Heart left ventricle (tissue), 13 donors: Measurements from ENCODE around the gene RBM38.

Experiments used
- POLR2A ChIP-seq, 2 donors: fragments of 450-650 bp; IDR thresholded peaks; one replicate each; pipeline ENCODE4 v1.6.1; 2017; ENCODE audit warnings: antibody characterized with exemption in 2 of 2, mild to moderate bottlenecking in 2 of 2, moderate library complexity in 2 of 2
- TF ChIP-seq, protein P1 (sequence below), 12 donors: fragments of 200-600 bp; sonication (generic) in 4 of 12; IDR thresholded peaks; one replicate each; pipeline versions ENCODE4 v1.5.0 to v1.8.0; 2018 to 2022; ENCODE audit warnings: antibody characterized with exemption in 12 of 12, mild to moderate bottlenecking in 5 of 12
- donor health status: ischemic (EF 13 %, LVEDD 7.1; RV severe dilation, severe dysfunction).
- donor health status: DM: no; HTN: yes; CAD: no.
- donor health status: DM: no; HTN: no; CAD: no.
- donor health status: ischemic (EF 25% LVEDD 6.9; RV normal size, moderate dysfunction).
- donor health status: ischemic (EF 25% LVEDD 5.7; RV mildly dilated, moderate dysfunction).
- donor health status: ischemic (EF 35%, LVEDD 5.7; RV mildly dilated, moderate dysfunction).
- donor health status: nonischemic (EF 11% LVEDD 7.7; RV severe dilation, severe dysfunction).
- donor health status: DM: yes; HTN: yes; CAD: no.
- donor health status: PGD.
- donor health status: ischemic (EF 29% LVEDD 5.4; RV normal size, mild dysfunction).
- donor health status: nonischemic (EF 23%, LVEDD 6.1; RV moderate dilation, normal function).

DNA sequence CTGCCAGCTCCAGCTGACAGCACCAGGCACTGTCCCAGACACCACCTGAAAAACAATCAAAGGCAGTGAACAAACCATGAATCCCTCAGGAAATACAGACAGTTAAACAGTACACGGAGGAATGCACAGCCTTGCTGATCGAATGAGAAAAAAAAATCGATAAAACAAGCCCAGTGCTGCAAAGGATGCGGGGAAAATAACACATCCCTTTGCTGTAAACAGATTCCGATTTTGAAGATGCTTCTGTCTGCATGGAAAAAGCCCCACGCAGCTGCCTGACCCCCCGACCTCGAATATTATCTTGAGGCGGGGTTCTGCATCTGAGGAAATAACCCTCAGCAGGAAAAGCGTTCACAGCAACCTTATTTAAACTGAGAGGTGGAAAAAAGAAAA, 43.9 kb downstream of the RBM38 start:
- TF ChIP-seq, protein P1, sequence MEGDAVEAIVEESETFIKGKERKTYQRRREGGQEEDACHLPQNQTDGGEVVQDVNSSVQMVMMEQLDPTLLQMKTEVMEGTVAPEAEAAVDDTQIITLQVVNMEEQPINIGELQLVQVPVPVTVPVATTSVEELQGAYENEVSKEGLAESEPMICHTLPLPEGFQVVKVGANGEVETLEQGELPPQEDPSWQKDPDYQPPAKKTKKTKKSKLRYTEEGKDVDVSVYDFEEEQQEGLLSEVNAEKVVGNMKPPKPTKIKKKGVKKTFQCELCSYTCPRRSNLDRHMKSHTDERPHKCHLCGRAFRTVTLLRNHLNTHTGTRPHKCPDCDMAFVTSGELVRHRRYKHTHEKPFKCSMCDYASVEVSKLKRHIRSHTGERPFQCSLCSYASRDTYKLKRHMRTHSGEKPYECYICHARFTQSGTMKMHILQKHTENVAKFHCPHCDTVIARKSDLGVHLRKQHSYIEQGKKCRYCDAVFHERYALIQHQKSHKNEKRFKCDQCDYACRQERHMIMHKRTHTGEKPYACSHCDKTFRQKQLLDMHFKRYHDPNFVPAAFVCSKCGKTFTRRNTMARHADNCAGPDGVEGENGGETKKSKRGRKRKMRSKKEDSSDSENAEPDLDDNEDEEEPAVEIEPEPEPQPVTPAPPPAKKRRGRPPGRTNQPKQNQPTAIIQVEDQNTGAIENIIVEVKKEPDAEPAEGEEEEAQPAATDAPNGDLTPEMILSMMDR (IDR thresholded peaks at IDR 0.05) = no peak
- TF ChIP-seq POLR2A (IDR thresholded peaks at IDR 0.05) = no peak
